Activated naive CD8-positive, alpha-beta T cell (primary cell): ENCODE results near the gene BCL2L12.

Source experiments
- H3K27ac Mint-ChIP-seq: one replicate; pipeline ENCODE4 v1.8.0; 2021; ENCODE audit warnings: mixed read lengths
- H3K27me3 Mint-ChIP-seq: one replicate; pipeline ENCODE4 v1.8.0; 2021; ENCODE audit warnings: mixed read lengths
- H3K36me3 Mint-ChIP-seq: one replicate; pipeline ENCODE4 v1.8.0; 2021; ENCODE audit warnings: mixed read lengths
- H3K4me1 Mint-ChIP-seq: one replicate; pipeline ENCODE4 v1.8.0; 2021; ENCODE audit warnings: low read depth, mixed read lengths
- H3K4me3 Mint-ChIP-seq: one replicate; pipeline ENCODE4 v1.8.0; 2021; ENCODE audit warnings: mild to moderate bottlenecking, mixed read lengths
- H3K9me3 Mint-ChIP-seq: one replicate; pipeline ENCODE4 v1.8.0; 2021; ENCODE audit warnings: low read depth, mixed read lengths

Gene BCL2L12

DNA sequence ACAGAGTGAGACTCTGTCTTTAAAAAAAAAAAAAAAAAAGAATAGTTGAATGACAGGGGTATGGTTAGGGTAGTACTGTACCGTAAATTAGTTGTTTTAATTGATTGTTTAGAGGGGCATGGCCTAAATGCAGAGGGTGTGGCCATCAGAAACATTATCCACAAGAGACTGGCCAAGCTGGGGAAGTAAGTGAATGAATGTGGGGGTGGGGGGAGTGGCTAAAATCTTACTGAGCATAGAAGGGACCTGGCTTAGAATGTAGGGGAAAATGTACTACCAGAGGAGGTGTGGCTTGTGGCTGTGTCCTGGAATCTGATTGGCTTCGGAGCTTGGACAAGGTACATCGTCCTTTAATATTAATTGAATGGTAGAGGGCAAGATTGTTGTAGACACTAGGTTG, 3.8 kb downstream of the BCL2L12 start:
- H3K36me3 Mint-ChIP-seq = peaks cover 2% of the 10 kb centered on the region
- no peaks in the 10 kb centered on the region for H3K9me3 Mint-ChIP-seq
- no peak overlapping the region for H3K4me3 Mint-ChIP-seq
- no peak overlapping the region for H3K27ac Mint-ChIP-seq
- H3K4me1 Mint-ChIP-seq = peaks cover 25% of the 10 kb centered on the region
- no peaks in the 10 kb centered on the region for H3K27me3 Mint-ChIP-seq

DNA sequence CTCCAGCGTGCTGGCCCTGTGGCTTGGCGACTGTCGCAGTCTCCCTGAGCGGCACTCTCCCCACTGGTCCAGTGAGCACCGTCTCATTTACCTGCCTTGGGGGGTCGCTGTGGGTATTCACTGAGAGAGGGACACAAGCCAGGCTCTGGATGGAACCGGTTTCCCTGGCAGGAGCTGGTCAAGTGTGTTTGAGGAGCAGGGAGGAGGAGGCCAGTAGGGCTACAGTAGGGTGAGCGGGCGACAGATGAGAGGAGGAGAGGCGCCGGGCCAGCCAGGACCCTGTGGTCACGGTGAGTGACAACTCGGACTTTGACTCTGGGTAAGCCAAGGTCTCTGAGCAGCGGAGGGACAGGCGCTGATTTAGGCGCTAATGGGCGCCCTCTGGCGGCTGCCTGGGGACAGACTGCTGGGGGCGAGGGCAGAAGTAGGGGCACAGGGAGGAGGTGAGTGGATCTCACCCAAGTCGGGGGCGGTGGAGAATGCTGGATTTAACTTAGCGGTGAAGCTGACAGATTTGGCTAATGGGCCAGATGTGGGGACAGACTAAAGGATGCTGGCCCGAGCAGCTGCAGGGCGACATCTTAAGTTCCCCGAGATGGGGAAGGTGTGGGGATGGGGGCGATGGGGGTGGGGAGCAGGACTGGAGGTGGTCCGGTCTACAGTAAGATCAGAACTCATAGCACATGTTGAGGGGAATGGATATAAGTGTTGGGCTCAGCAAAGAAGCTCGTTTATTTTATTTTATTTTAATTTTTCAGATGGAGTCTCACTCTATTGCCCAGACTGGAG, 6.6 kb downstream of the BCL2L12 start:
- Mint-ChIP-seq H3K4me1 (peaks cover 18% of the 10 kb centered on the region), H3K4me3 (no peak overlapping the region), H3K9me3 (no peaks in the 10 kb centered on the region), H3K36me3 (peaks cover 2% of the 10 kb centered on the region), H3K27ac (no peak overlapping the region), H3K27me3 (no peaks in the 10 kb centered on the region)

DNA sequence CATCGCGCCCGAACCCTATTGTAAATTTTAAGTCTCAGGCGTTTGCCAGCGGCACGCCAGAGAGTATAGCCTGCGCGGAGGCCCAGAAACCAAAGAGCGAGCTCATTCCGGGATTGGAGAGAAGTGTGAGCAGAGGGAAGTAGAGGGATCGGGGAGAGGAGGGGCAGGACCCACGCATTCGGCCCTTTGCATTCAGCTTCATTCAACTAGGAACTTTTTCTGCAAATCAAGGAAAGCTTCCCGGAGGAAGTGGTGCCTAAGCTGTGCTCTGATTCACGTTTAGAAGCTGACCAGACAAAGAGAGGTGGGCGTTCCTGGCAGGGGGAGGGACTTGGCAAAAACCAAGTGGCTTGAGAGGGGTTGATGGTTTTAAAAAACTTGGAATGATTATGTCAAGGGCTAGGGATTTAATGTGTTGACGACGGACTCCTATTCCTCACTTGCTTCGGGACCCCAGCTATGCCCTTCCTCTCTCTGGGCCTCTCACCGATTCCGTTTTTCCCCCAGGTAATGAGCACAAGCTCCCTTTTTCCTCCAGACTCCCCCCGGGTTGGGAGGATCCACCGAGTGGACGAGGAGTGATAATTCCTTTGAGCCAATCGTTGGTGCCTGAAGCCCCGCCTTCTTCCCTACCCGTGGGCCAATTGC, 10.5 kb downstream of the BCL2L12 start:
- Mint-ChIP-seq H3K9me3 (no peaks in the 10 kb centered on the region), H3K36me3 (no peaks in the 10 kb centered on the region), H3K4me1 (peaks cover 34% of the 10 kb centered on the region), H3K27me3 (no peaks in the 10 kb centered on the region), H3K4me3 (peak overlapping the region; percentile 94), H3K27ac (peak overlapping the region; percentile 99)

DNA sequence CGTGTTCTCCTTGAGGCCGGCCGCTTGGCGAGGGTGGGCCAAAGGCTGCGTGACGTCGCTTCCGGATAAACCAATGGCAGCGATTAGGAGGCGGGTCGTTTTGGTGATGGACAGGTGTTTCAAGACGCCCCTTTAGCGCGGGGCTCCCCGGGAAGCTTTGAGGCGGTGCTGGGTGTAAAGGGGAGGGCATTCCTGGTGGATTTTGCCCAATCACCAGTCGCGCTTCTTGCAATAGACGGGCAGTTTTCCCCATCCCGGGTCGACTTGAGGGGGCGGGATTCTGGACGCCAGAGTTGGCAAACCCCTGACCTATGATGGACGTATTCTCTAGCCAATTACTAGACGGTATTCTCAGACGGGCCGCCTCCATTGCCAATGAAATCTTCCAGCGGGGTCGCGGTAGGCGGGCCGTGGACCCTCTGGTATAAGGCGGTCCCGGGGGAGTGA, 11.1 kb downstream of the BCL2L12 start:
- no peaks in the 10 kb centered on the region for H3K36me3 Mint-ChIP-seq
- no peaks in the 10 kb centered on the region for H3K9me3 Mint-ChIP-seq
- peak overlapping the region; percentile 99 for H3K27ac Mint-ChIP-seq
- H3K4me3 Mint-ChIP-seq = peak overlapping the region; percentile 94
- H3K27me3 Mint-ChIP-seq = no peaks in the 10 kb centered on the region
- H3K4me1 Mint-ChIP-seq = peaks cover 34% of the 10 kb centered on the region

DNA sequence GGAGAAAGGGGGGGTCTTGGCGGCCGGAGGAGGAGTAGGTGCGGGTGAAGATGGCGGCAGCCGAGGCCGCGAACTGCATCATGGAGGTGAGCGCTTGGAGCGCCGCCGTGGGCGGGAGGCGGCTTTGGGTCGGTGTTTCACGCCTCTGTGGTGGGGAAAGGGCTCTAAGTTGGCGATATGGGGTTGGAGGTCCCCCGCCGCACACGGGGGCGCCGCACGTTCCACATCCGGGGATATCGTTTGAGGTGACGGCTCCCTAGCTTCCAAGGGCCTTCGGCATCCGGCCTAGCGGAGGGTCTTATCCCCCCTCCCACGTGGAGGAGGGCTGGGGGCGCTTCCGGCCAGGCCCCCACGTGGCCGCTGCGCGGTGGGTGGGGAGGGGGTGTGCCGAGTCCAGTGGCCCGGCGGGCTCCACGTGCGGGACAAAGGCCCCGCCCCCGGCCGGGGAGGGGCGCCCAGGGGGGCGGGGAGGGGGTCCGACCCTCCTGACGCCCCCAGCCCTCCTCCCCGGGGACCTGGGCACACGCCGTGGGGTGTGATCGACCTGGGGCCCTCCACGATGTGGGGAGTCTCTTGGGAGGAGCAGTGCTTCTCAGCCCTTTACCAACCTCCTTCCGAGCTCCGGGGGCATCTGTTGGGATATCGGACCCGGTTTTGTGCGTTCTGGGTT, 11.6 kb downstream of the BCL2L12 start, which contains the start of gene PRMT1:
TSS of gene PRMT1 (plus strand) at position 41 of the 670 bp plus-strand sequence. CDS start at position 51, 10 bp downstream.
- no peaks in the 10 kb centered on the region for H3K9me3 Mint-ChIP-seq
- H3K27me3 Mint-ChIP-seq = no peaks in the 10 kb centered on the region
- H3K27ac Mint-ChIP-seq = peak within 1 kb of the TSS; percentile 99
- peaks cover 29% of the 10 kb centered on the region for H3K4me1 Mint-ChIP-seq
- H3K4me3 Mint-ChIP-seq = peak within 1 kb of the TSS; percentile 97
- no peaks in the 10 kb centered on the region for H3K36me3 Mint-ChIP-seq

DNA sequence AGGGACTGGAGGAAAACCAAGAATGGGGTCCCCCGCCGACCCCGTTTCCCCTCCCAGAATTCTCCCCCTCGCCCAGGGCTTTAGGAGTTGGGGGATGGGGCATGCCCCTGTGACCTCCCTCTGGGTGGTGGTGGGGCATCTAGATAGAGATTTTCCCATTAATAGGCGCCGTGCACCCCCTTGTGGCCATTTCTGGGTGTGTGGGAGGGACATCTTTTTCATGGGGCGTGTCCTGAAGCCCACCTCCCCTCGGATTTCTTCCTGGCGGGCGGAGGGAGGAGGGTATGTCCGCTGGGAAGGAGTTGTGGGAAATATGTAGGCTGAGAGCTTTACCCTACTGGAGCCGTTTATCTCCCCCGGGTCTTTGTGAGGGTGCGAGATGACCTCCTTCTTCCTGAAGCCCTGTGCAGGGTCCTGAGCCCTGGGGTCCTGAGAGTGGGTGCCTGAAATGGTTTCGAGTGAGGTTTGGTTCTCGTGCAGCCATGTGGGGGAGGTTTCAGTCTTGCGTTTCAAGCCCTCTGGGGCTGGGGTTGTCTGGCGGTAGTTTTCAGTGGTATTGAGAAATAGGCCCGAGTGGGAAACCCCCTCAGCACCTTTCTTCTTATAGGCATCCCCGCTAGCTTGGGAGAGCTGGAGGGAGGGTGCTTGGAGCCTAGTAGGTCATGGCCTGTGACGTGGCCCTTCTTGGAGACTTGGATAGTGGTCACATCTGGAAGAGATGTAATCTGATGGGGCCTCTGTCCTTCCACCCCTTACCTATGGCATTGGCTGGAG, 12.4 kb downstream of the BCL2L12 start:
- Mint-ChIP-seq H3K4me3 (peak overlapping the region; percentile 97), H3K27me3 (no peaks in the 10 kb centered on the region), H3K9me3 (no peaks in the 10 kb centered on the region), H3K27ac (peak overlapping the region; percentile 95), H3K4me1 (peaks cover 30% of the 10 kb centered on the region), H3K36me3 (no peaks in the 10 kb centered on the region)

DNA sequence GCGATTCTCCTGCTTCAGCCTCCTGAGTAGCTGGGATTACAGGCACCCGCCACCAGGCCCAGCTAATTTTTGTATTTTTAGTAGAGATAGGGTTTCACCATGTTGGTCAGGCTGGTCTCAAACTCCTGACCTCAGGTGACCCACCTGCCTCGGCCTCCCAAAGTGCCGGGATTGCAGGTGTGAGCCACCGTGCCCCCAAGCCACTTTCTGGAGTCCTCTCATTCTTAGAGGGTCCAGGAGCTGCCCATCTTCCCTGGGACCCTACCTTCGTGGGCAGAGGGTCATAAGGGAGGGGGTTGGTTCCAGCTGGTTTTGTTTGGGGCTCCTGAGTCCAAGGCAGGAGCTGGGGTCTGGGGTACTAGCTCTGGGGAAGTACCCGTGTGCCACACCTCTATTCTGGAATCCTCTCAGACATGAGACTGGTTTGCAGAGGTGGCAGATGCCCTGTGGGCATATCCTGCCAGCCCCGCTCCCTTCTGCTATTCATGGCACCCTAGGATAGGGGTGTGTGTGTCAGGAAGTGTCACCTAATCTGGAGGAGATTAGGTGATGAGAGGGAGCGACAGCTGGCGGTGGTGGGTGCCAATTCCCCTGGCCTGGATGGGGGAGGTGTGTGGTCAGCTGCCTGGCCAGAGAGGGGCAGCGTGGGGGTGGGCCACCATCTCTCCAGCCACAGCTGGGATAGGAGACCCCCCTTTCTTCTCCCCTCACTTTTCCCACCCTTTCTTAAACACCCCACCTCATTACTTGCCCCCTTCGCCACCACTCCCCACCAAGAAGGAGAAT, 13.4 kb downstream of the BCL2L12 start:
- Mint-ChIP-seq H3K9me3 (no peaks in the 10 kb centered on the region), H3K27me3 (no peaks in the 10 kb centered on the region), H3K4me3 (peak overlapping the region; percentile 97), H3K36me3 (no peaks in the 10 kb centered on the region), H3K4me1 (peaks cover 29% of the 10 kb centered on the region), H3K27ac (peak overlapping the region; percentile 16)

DNA sequence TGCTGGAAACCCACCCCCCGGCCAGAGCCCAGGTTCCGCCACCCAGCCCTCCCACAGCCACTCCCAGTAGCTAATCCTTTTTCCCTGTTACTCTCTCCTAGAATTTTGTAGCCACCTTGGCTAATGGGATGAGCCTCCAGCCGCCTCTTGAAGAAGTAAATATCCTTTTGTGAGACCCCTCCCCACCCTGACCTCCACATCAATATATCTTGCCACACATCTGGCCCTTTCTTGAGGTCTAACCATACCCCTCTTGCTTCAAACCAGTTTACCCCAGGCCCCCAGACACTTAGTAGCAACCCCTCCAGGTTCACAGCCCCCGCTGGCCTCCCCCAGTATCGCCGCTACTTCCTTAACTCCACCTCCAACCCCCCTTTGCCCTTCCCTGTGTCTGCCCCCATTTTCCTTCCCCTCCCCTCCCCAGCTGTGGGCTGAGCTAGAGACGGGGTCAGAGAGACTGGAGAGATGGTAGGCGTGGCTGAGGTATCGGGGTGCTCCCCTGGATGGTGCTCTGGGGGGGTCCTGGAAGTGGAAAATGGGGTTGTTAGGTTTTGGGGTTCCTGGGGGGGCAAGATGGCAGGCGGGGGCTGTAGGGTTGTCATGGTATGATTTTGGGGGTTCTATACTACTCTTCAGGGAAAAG, 14.2 kb downstream of the BCL2L12 start:
- H3K9me3 Mint-ChIP-seq = no peaks in the 10 kb centered on the region
- peak overlapping the region; percentile 10 for H3K27ac Mint-ChIP-seq
- H3K4me3 Mint-ChIP-seq = peak overlapping the region; percentile 69
- H3K4me1 Mint-ChIP-seq = peaks cover 29% of the 10 kb centered on the region
- no peaks in the 10 kb centered on the region for H3K27me3 Mint-ChIP-seq
- no peaks in the 10 kb centered on the region for H3K36me3 Mint-ChIP-seq

DNA sequence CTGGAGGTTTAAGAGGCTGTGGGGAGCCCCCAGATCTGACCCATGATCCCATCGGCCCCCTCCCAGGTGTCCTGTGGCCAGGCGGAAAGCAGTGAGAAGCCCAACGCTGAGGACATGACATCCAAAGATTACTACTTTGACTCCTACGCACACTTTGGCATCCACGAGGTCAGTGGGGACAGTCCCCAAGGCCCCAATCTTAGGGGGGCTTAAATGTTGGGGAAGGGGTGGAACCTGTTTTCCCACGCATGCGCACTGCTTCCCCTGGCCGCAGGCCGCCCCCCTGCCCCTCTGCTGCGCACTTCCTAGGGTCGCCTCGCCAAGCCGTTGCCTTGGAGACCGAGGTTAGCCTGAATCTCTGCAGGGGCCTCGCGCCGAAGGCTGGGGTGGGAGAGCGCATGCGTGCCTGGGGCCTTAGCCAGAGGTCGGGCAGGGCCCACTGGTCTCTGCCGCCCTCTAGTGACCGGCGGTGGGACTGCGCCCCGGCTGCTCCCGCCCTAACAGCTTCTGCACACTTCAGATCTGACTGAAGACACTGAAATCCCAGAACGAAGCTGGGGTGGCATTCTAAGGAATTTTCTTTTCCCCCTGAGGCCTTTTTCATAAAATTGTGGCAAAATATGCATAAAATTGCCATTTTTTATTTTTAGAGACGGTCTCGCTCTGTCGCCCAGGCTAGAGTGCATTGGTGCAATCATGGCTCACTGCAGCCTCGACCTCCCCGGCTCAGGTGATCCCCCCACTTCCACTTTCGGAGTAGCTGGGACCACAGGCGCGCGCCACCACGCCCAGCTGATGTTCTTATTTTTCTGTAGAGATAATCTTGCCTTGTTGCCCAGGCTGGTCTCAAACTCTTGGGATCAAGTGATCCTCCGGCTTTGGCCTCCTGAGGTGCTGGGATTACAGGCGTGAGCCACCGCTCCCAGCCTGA, 15.0 kb downstream of the BCL2L12 start:
- peak overlapping the region; percentile 69 for H3K4me3 Mint-ChIP-seq
- H3K27ac Mint-ChIP-seq = peak overlapping the region; percentile 10
- peaks cover 32% of the 10 kb centered on the region for H3K4me1 Mint-ChIP-seq
- no peaks in the 10 kb centered on the region for H3K27me3 Mint-ChIP-seq
- H3K9me3 Mint-ChIP-seq = no peaks in the 10 kb centered on the region
- no peaks in the 10 kb centered on the region for H3K36me3 Mint-ChIP-seq

DNA sequence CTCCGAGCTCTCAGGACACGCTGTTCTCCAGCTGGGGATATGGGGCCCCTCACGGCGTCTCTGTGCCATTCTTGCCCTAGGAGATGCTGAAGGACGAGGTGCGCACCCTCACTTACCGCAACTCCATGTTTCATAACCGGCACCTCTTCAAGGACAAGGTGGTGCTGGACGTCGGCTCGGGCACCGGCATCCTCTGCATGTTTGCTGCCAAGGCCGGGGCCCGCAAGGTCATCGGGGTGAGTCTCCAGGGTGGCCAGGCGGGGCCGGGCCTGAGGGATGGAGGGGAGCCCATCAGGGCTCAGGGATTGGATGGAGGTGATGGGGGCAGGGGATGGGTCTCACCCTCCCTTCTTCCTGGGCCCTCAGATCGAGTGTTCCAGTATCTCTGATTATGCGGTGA, 16.1 kb downstream of the BCL2L12 start:
- Mint-ChIP-seq H3K4me1 (peaks cover 26% of the 10 kb centered on the region), H3K36me3 (no peaks in the 10 kb centered on the region), H3K27ac (no peak overlapping the region), H3K9me3 (no peaks in the 10 kb centered on the region), H3K27me3 (no peaks in the 10 kb centered on the region), H3K4me3 (peak overlapping the region; percentile 3)

DNA sequence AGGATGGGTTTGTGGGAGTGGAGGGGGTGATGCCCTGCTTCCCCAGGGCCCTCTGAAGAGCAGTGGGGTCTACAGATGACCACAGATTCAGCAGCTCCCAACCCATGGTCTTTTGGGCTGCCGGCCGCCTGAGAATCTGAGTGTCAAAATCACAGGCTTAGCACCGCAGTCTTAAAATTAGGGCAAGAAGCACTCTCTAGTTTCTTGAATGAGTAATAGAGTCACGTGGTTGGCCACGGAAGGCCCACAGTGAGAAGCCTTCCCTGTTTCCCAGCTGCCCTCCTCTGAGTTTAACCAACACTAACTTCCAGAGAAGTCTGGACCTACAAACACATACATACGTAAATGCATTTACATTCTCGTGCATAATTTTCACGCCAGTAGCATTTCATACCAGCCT, 16.5 kb downstream of the BCL2L12 start:
- no peaks in the 10 kb centered on the region for H3K9me3 Mint-ChIP-seq
- no peaks in the 10 kb centered on the region for H3K36me3 Mint-ChIP-seq
- H3K27me3 Mint-ChIP-seq = no peaks in the 10 kb centered on the region
- peak overlapping the region; percentile 3 for H3K4me3 Mint-ChIP-seq
- peaks cover 26% of the 10 kb centered on the region for H3K4me1 Mint-ChIP-seq
- H3K27ac Mint-ChIP-seq = no peak overlapping the region

DNA sequence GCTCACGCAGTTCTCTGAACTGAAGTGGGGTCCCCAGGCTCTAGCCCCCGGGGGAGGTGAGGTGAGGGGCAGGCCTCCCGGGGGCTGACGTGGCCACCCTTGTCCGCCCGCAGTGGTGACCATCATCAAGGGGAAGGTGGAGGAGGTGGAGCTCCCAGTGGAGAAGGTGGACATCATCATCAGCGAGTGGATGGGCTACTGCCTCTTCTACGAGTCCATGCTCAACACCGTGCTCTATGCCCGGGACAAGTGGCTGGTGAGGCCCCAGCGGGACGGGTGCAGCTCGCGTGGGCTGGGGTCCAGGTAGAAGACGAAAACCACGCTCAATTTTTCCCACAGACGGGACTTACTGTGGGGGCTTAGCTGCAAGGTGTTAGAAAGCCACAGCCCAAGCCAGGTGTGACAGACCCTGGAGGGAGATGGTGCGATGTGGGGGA, 18.1 kb downstream of the BCL2L12 start:
- peaks cover 28% of the 10 kb centered on the region for H3K4me1 Mint-ChIP-seq
- H3K27me3 Mint-ChIP-seq = no peaks in the 10 kb centered on the region
- peak overlapping the region; percentile 46 for H3K27ac Mint-ChIP-seq
- H3K4me3 Mint-ChIP-seq = no peak overlapping the region
- H3K9me3 Mint-ChIP-seq = no peaks in the 10 kb centered on the region
- no peaks in the 10 kb centered on the region for H3K36me3 Mint-ChIP-seq
